HEK293T (cell line): ENCODE results near the gene FSIP1.

ENCODE experiments used
- BHLHE40 ChIP-seq: fragments of 450-650 bp; IDR thresholded peaks from 2 replicates; pipeline ENCODE4 v1.6.1; 2016; ENCODE audit warnings: mild to moderate bottlenecking, moderate library complexity, borderline replicate concordance
- SP1 ChIP-seq: fragments of 450-650 bp; IDR thresholded peaks from 2 replicates; pipeline ENCODE4 v1.6.1; 2017
- ZNF384 ChIP-seq: fragments of 450-650 bp; IDR thresholded peaks from 2 replicates; pipeline ENCODE4 v1.6.1; 2016

- TF ChIP-seq ZNF384 (no peak), SP1 (no peak), BHLHE40 (no peak)
Measured at GRCh38 chr15:39658740-39659139, 123.9 kb downstream of the FSIP1 start.
